Measurements from ENCODE around the gene ARMC2.

ARMC2 gene

GRCh38 chr6:108806171-108806570, 42.1 kb upstream of the ARMC2 start:
- no peak for TF ChIP-seq TAF1 (IDR thresholded peaks at IDR 0.05; ENCODE audit: borderline replicate concordance, insufficient read depth, low read length)

- TF ChIP-seq SIN3A (IDR thresholded peaks at IDR 0.05; ENCODE audit: borderline replicate concordance, insufficient read depth, low read length) (no peak), POLR2AphosphoS5 (IDR thresholded peaks at IDR 0.05; ENCODE audit: low read depth, low read length) (no peak), TAF1 (IDR thresholded peaks at IDR 0.05; ENCODE audit: borderline replicate concordance, insufficient read depth, low read length) (no peak), FOXP2 (optimal IDR thresholded peaks at IDR 0.05; ENCODE audit: borderline replicate concordance, extremely low read depth, extremely low read length, insufficient read depth) (no peak)
- TF ChIP-seq, protein P1, sequence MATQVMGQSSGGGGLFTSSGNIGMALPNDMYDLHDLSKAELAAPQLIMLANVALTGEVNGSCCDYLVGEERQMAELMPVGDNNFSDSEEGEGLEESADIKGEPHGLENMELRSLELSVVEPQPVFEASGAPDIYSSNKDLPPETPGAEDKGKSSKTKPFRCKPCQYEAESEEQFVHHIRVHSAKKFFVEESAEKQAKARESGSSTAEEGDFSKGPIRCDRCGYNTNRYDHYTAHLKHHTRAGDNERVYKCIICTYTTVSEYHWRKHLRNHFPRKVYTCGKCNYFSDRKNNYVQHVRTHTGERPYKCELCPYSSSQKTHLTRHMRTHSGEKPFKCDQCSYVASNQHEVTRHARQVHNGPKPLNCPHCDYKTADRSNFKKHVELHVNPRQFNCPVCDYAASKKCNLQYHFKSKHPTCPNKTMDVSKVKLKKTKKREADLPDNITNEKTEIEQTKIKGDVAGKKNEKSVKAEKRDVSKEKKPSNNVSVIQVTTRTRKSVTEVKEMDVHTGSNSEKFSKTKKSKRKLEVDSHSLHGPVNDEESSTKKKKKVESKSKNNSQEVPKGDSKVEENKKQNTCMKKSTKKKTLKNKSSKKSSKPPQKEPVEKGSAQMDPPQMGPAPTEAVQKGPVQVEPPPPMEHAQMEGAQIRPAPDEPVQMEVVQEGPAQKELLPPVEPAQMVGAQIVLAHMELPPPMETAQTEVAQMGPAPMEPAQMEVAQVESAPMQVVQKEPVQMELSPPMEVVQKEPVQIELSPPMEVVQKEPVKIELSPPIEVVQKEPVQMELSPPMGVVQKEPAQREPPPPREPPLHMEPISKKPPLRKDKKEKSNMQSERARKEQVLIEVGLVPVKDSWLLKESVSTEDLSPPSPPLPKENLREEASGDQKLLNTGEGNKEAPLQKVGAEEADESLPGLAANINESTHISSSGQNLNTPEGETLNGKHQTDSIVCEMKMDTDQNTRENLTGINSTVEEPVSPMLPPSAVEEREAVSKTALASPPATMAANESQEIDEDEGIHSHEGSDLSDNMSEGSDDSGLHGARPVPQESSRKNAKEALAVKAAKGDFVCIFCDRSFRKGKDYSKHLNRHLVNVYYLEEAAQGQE (IDR thresholded peaks at IDR 0.05; ENCODE audit: insufficient read depth in 1 of 2, low read depth in 2 of 2, low read length in 2 of 2), result no peak
These were observed 41.6 kb upstream of the ARMC2 start for GRCh38 chr6:108806665-108807064.

DNA sequence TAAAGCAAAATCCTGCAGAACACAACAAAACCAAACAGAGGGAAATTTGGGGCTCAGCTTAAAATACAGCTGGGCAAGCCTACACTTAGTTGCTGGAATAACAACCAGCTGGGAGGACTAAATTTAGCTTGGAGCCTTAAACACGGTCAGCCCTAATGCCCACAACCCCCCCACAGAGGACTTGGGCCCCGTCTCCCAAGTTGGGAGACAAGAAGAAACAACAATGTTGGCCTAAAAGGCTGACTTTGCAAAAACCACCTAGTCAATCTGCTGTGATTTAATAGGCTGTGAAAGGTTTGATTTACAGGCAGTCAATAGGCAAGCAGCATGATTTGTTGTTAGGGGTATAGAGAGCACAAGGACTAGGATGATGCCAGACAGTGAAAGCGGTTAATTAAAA, 40.3 kb upstream of the ARMC2 start:
- TF ChIP-seq, protein P1 (IDR thresholded peaks at IDR 0.05; ENCODE audit: insufficient read depth in 1 of 2, low read depth in 2 of 2, low read length in 2 of 2), result no peak
- no peak for TF ChIP-seq SIN3A (IDR thresholded peaks at IDR 0.05; ENCODE audit: borderline replicate concordance, insufficient read depth, low read length)
- no peak for TF ChIP-seq POLR2AphosphoS5 (IDR thresholded peaks at IDR 0.05; ENCODE audit: low read depth, low read length)
- TF ChIP-seq TAF1 (IDR thresholded peaks at IDR 0.05; ENCODE audit: borderline replicate concordance, insufficient read depth, low read length), result no peak
- no peak for TF ChIP-seq FOXP2 (optimal IDR thresholded peaks at IDR 0.05; ENCODE audit: borderline replicate concordance, extremely low read depth, extremely low read length, insufficient read depth)

- TF ChIP-seq POLR2AphosphoS5 (IDR thresholded peaks at IDR 0.05; ENCODE audit: low read depth, low read length), result no peak
- TF ChIP-seq, protein P1 (IDR thresholded peaks at IDR 0.05; ENCODE audit: insufficient read depth in 1 of 2, low read depth in 2 of 2, low read length in 2 of 2), result no peak
- no peak for TF ChIP-seq TAF1 (IDR thresholded peaks at IDR 0.05; ENCODE audit: borderline replicate concordance, insufficient read depth, low read length)
- no peak for TF ChIP-seq SIN3A (IDR thresholded peaks at IDR 0.05; ENCODE audit: borderline replicate concordance, insufficient read depth, low read length)
- no peak for TF ChIP-seq FOXP2 (optimal IDR thresholded peaks at IDR 0.05; ENCODE audit: borderline replicate concordance, extremely low read depth, extremely low read length, insufficient read depth)
These were observed 39.0 kb upstream of the ARMC2 start for GRCh38 chr6:108809211-108809610.

GRCh38 chr6:108810057-108810643, 38.1 kb upstream of the ARMC2 start:
- TF ChIP-seq POLR2AphosphoS5 (IDR thresholded peaks at IDR 0.05; ENCODE audit: low read depth, low read length) (no peak), TAF1 (IDR thresholded peaks at IDR 0.05; ENCODE audit: borderline replicate concordance, insufficient read depth, low read length) (no peak), FOXP2 (optimal IDR thresholded peaks at IDR 0.05; ENCODE audit: borderline replicate concordance, extremely low read depth, extremely low read length, insufficient read depth) (no peak)
- TF ChIP-seq, protein P1 (IDR thresholded peaks at IDR 0.05; ENCODE audit: insufficient read depth in 1 of 2, low read depth in 2 of 2, low read length in 2 of 2), result no peak
